Activated CD4-positive, alpha-beta T cell treated with anti-CD3 and anti-CD28 coated beads for 4 hours (primary cell): Measurements from ENCODE around the gene CKAP2L.

Source experiments
- DNase-seq, 2 donors: peaks; one replicate each; pipeline ENCODE4 v3.0.0-alpha.2; 2020

The CKAP2L gene

GRCh38 chr2:112757265-112757664 lies 7.1 kb downstream of the CKAP2L start:
- no peak for DNase-seq

GRCh38 chr2:112756207-112756606 lies 8.2 kb downstream of the CKAP2L start:
- no peak for DNase-seq

- no peak for DNase-seq
Measured at GRCh38 chr2:112755444-112755843, 9.0 kb downstream of the CKAP2L start.

- DNase-seq = no peak
Measured at GRCh38 chr2:112754564-112754963, 9.8 kb downstream of the CKAP2L start.

- no peak for DNase-seq
Measured at GRCh38 chr2:112752667-112753066, 11.7 kb downstream of the CKAP2L start.

GRCh38 chr2:112751451-112752197 lies 12.8 kb downstream of the CKAP2L start:
- DNase-seq = no peak

GRCh38 chr2:112750560-112750843 lies 13.9 kb downstream of the CKAP2L start:
- DNase-seq = no peak

- DNase-seq = peak; percentile 77 to 80
Measured at GRCh38 chr2:112749755-112750559, 14.5 kb downstream of the CKAP2L start.

GRCh38 chr2:112740527-112740926 lies 23.9 kb downstream of the CKAP2L start:
- no peak for DNase-seq

- no peak for DNase-seq
Measured at GRCh38 chr2:112737542-112738232, 26.7 kb downstream of the CKAP2L start.

GRCh38 chr2:112733871-112734270 lies 30.5 kb downstream of the CKAP2L start:
- DNase-seq = no peak

- DNase-seq = no peak
Measured at GRCh38 chr2:112733456-112733855, 31.0 kb downstream of the CKAP2L start.

GRCh38 chr2:112731479-112731878 lies 32.9 kb downstream of the CKAP2L start:
- no peak for DNase-seq

- DNase-seq = no peak
Measured at GRCh38 chr2:112730791-112731190, 33.6 kb downstream of the CKAP2L start.

GRCh38 chr2:112730216-112730615 lies 34.2 kb downstream of the CKAP2L start:
- DNase-seq = no peak

- DNase-seq = no peak
Measured at GRCh38 chr2:112728378-112729175, 35.8 kb downstream of the CKAP2L start.

- no peak for DNase-seq
Measured at GRCh38 chr2:112728029-112728362, 36.4 kb downstream of the CKAP2L start.

GRCh38 chr2:112727276-112728028 lies 37.0 kb downstream of the CKAP2L start:
- no peak for DNase-seq

- peak; percentile 81 to 87 for DNase-seq
Measured at GRCh38 chr2:112726487-112727190, 37.8 kb downstream of the CKAP2L start.

- DNase-seq = no peak
Measured at GRCh38 chr2:112725545-112726457, 38.6 kb downstream of the CKAP2L start.
